Measurements from ENCODE around the gene PRKCB. TPM values are rescaled to one million over a fixed set of nuclear protein-coding genes. Genes with fewer than 3 reads are reported as not detected.

Gene PRKCB
- total RNA-seq, 2 donors from 2014 or later = 72.1 to 77.0 TPM

DNA sequence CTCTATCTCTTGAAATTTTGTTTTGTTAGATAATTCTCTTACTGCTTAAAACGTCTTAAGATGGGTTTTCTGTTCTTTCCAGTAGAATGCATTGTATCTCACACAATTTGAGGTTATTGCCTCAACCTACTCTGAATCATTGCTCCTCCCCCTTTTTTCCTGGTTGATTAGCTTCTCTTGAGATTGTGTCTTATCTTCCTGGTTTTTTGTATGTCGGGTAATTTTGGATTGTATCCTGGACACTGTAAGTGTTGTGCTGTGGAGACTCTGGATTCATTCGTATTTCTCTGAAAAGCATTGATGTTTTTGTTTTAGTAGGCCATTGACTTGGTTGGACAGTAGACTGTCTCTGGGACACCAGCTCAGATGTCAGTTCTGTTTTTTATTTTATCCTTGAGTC lies 26.1 kb downstream of the PRKCB start:
- DNase-seq (no peak), ATAC-seq (replicated peaks in 1 of 2) (no peak)
- Mint-ChIP-seq H3K4me3 (no peak overlapping the region), H3K9me3 (no peaks in the 10 kb centered on the region), H3K27me3 (ENCODE audit: low read depth) (no peaks in the 10 kb centered on the region), H3K27ac (no peak overlapping the region), H3K4me1 (ENCODE audit: low read depth) (peaks cover 83% of the 10 kb centered on the region), H3K36me3 (ENCODE audit: insufficient read depth in 2 of 2) (no peaks in the 10 kb centered on the region)

GRCh38 chr16:23862556-23862955 lies 26.8 kb downstream of the PRKCB start:
- Mint-ChIP-seq H3K9me3 (no peaks in the 10 kb centered on the region), H3K4me1 (ENCODE audit: low read depth) (peaks cover 81% of the 10 kb centered on the region), H3K27ac (no peak overlapping the region), H3K27me3 (ENCODE audit: low read depth) (no peaks in the 10 kb centered on the region), H3K4me3 (no peak overlapping the region), H3K36me3 (ENCODE audit: insufficient read depth in 2 of 2) (no peaks in the 10 kb centered on the region)
- DNase-seq (no peak), ATAC-seq (replicated peaks in 1 of 2) (no peak)

DNA sequence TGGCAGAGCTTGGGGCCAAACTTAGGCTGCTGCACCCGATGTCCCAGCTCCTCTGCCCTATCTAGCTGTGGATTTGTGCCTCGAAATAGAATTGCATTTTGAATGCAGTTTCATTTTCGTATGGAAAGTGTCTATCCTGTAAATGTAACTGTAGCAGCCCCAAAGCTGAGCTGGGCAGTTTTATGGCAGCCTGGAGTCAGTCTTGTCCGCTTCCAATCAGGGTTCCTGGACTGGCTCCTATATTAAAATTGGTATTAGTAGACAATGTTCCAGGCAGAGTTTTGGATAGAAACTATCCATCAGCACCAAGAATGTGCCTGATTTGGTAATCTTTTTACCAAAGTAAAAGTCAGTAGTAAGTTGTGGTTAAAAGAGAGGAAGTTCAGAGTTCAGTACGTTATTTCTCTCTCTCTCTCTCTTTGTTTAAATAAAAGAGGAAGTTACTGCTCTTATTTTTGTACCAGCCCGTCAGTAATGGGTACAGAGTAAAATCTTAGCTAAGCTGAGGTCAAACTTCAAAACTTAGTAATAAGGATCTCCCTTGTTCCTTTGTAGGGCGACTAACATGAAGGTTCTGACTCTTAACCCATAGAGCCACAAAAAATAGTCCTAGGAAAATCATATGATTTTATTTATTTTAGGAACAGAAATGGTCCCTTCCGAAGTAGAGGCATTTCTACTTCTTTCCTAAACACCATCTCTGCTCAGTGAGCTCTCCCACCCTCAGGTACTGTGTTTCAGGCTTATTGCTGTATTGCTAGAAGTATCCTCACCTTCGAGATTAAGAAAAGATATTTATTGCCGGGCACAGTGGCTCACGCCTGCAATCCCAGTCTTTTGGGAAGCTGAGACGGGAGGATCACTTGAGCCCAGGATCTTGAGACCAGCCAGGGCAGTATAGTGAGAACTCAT lies 28.0 kb downstream of the PRKCB start:
- H3K27me3 Mint-ChIP-seq (ENCODE audit: low read depth) = no peaks in the 10 kb centered on the region
- peaks cover 80% of the 10 kb centered on the region for H3K4me1 Mint-ChIP-seq (ENCODE audit: low read depth)
- peak overlapping the region; percentile 98 for H3K27ac Mint-ChIP-seq
- H3K36me3 Mint-ChIP-seq (ENCODE audit: insufficient read depth in 2 of 2) = no peaks in the 10 kb centered on the region
- H3K4me3 Mint-ChIP-seq = peak overlapping the region; percentile 66 to 96
- no peaks in the 10 kb centered on the region for H3K9me3 Mint-ChIP-seq
- ATAC-seq (replicated peaks in 1 of 2) (peak; percentile 79), DNase-seq (peak in 1 of 2 donors; percentile 31)

DNA sequence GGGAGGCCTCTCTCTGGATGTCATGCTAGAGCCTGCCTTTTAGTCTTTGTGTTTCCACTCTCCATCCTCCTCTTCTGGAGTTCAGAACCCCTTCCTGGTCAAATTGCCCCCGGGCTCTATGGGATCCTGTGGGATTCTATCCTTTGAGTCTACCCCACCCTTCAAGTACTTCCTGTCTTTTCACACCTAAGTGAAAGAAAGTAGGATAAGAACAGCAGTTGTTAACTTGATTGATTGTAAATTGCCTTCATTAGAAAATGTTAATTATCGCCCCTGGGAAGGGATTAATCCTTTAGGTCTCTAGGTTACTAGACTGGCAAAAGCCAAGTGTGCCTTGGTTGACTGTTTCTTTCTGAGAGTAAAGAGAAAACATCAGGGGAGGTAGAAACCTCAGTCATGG lies 30.1 kb downstream of the PRKCB start:
- Mint-ChIP-seq H3K4me1 (ENCODE audit: low read depth) (peaks cover 84% of the 10 kb centered on the region), H3K36me3 (ENCODE audit: insufficient read depth in 2 of 2) (no peaks in the 10 kb centered on the region), H3K27me3 (ENCODE audit: low read depth) (no peaks in the 10 kb centered on the region), H3K9me3 (no peaks in the 10 kb centered on the region), H3K4me3 (no peak overlapping the region), H3K27ac (peak overlapping the region; percentile 7)
- ATAC-seq (replicated peaks in 1 of 2) (no peak), DNase-seq (no peak)

DNA sequence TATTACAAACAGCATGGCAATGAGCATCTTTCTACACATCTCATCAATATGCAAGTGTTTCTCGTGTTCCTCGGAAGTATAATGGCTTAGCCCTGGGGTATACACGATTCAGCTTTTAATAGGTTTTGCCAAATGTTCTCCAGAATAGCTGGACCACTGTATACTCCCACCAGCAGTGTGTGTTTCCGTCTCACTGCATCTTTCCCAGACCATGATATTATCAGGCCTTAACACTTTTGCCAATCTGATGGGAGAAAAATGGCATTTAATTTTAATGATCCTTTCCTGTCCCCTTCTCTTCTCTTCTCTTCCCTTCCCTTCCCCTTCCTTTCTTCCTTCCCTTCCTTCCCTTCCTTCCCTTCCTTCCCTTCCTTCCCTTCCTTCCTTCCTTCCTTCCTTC lies 30.8 kb downstream of the PRKCB start:
- Mint-ChIP-seq H3K9me3 (no peaks in the 10 kb centered on the region), H3K36me3 (ENCODE audit: insufficient read depth in 2 of 2) (peaks cover 0 to 2% of the 10 kb centered on the region in 2 donors), H3K4me1 (ENCODE audit: low read depth) (peaks cover 91% of the 10 kb centered on the region), H3K27ac (peak overlapping the region; percentile 82), H3K27me3 (ENCODE audit: low read depth) (no peaks in the 10 kb centered on the region), H3K4me3 (no peak overlapping the region)
- DNase-seq = no peak
- no peak for ATAC-seq (replicated peaks in 1 of 2)

DNA sequence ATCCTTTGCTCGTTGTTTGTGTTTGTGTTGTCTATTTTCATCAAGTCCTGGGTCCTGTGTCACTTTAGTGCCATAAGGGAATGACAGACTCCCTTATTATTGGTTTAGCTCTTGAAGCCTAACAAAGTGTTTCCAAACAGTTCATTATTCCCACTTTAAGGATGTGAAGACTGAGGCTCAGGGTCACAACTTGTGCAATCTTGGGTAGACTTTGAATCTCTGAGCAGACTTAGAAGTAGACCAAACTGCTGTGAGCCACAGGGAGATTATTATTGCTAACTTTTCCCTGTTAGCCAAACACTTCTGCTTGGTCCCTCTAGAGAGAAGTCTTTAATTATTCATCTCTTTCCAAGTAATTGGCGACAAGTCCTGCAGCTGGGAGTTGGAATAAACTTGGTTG lies 31.8 kb downstream of the PRKCB start:
- Mint-ChIP-seq H3K27me3 (ENCODE audit: low read depth) (no peaks in the 10 kb centered on the region), H3K9me3 (no peaks in the 10 kb centered on the region), H3K36me3 (ENCODE audit: insufficient read depth in 2 of 2) (peaks cover 0 to 6% of the 10 kb centered on the region in 2 donors), H3K4me1 (ENCODE audit: low read depth) (peaks cover 86% of the 10 kb centered on the region), H3K27ac (peak overlapping the region; percentile 60), H3K4me3 (no peak overlapping the region)
- no peak for ATAC-seq (replicated peaks in 1 of 2)
- no peak for DNase-seq

DNA sequence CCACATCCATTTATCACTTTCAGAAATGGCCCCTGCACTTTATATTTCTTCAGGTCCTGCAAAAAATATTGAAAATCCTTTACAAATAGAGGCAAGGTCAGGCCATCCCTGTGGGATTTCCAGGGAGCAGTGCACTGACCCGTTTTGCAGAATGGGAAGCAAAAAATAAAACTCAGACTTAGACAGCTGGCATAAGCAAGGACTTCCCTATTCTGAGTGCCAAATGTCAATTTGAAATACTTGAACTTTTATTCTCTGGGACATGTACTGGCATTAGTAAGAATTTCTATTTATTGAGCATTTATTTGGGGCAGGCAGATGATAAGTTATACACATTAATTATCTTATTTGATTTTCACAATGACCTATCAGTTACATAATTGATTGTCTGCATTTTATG lies 32.4 kb downstream of the PRKCB start:
- Mint-ChIP-seq H3K9me3 (no peaks in the 10 kb centered on the region), H3K4me3 (no peak overlapping the region), H3K27ac (peak overlapping the region; percentile 46), H3K4me1 (ENCODE audit: low read depth) (peaks cover 83% of the 10 kb centered on the region), H3K27me3 (ENCODE audit: low read depth) (no peaks in the 10 kb centered on the region), H3K36me3 (ENCODE audit: insufficient read depth in 2 of 2) (peaks cover 0 to 6% of the 10 kb centered on the region in 2 donors)
- DNase-seq (no peak), ATAC-seq (replicated peaks in 1 of 2) (no peak)

- H3K4me1 Mint-ChIP-seq (ENCODE audit: low read depth) = peaks cover 81% of the 10 kb centered on the region
- H3K4me3 Mint-ChIP-seq = peak overlapping the region; percentile 34 to 51
- peak overlapping the region; percentile 93 for H3K27ac Mint-ChIP-seq
These were observed 33.3 kb downstream of the PRKCB start for GRCh38 chr16:23869052-23869451.

GRCh38 chr16:23871924-23872323 lies 36.1 kb downstream of the PRKCB start:
- H3K27ac Mint-ChIP-seq = peak overlapping the region; percentile 65
- no peaks in the 10 kb centered on the region for H3K27me3 Mint-ChIP-seq (ENCODE audit: low read depth)
- peaks cover 0 to 8% of the 10 kb centered on the region in 2 donors for H3K36me3 Mint-ChIP-seq (ENCODE audit: insufficient read depth in 2 of 2)
- no peaks in the 10 kb centered on the region for H3K9me3 Mint-ChIP-seq
- H3K4me3 Mint-ChIP-seq = no peak overlapping the region
- peaks cover 76% of the 10 kb centered on the region for H3K4me1 Mint-ChIP-seq (ENCODE audit: low read depth)
- no peak for ATAC-seq (replicated peaks in 1 of 2)
- no peak for DNase-seq

More at GRCh38 chr16:23869052-23869451, 33.3 kb downstream of the PRKCB start:
- DNase-seq = peak; percentile 37 to 48
- Mint-ChIP-seq H3K27me3 (ENCODE audit: low read depth) (no peaks in the 10 kb centered on the region), H3K9me3 (no peaks in the 10 kb centered on the region), H3K36me3 (ENCODE audit: insufficient read depth in 2 of 2) (peaks cover 0 to 8% of the 10 kb centered on the region in 2 donors)
- ATAC-seq (replicated peaks in 1 of 2) = peak; percentile 90 to 92

DNA sequence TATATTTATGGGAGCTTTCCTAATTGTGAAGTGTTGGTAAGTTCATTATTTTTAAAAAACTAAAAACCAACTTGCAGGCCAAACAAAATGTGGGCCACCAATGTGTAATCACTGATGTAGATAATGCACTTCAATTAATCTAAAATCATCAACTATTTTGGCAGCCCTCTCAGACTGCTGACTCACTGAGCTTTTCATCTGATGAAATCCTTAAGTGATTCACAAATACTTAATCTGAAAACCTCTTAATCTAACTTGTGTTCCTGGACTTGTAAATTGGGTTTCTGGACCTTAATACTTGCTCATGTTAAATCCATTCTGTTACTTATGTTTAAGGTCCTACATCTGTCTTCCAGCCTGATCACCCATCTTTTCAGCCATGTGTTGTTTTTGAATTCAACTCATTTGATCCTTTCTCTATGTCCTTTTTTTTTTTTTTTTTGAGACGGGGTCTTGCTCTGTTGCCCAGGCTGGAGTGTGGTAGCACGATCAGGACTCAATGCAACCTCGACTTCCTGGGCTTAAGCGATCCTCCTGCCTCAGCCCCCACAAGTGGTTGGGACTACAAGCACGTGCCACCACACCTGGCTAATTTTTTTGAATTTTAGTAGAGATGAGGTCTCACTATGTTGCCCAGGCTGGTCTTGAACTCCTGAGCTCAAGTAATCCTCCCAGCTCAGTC lies 39.0 kb downstream of the PRKCB start:
- Mint-ChIP-seq H3K4me1 (ENCODE audit: low read depth) (peaks cover 80% of the 10 kb centered on the region), H3K9me3 (no peaks in the 10 kb centered on the region)
- peak in 1 of 2 donors; percentile 23 for ATAC-seq (replicated peaks in 1 of 2)

DNA sequence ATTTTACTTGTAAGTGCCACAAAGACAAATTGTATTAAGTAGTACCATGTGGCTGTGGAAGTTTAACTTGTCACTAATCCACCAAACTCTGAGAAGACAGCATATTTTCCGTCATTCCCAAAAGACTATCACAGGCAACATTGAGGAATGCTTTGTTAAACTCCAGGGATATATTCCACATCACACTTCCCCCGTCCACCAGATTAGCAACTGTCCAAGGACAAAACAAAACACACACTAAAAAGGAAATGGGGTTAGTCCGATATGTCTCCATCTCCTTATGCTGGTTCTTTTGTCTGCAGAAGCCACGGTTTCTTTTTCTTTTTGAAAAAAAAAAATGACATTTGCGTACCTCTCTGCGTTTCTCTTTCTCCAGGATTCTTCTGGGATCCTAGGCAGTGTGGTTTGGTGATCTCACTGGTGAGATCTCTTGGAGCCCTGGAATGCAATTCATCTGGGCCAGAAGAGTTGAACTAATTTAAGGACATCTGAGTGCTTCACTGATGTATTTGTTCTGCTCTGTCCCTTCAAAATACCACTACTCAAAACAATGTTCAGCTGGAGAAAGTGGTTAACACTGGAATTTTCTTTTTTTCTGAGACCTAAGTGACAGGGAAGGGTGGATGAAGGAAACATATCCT lies 40.6 kb downstream of the PRKCB start:
- peaks cover 80% of the 10 kb centered on the region for H3K4me1 Mint-ChIP-seq (ENCODE audit: low read depth)
- H3K9me3 Mint-ChIP-seq = no peaks in the 10 kb centered on the region
- H3K27me3 Mint-ChIP-seq (ENCODE audit: low read depth) = no peaks in the 10 kb centered on the region
- no peak for DNase-seq
- H3K36me3 Mint-ChIP-seq (ENCODE audit: insufficient read depth in 2 of 2) = peaks cover 0 to 10% of the 10 kb centered on the region in 2 donors
- ATAC-seq (replicated peaks in 1 of 2) = no peak
- no peak overlapping the region for H3K4me3 Mint-ChIP-seq
- peak overlapping the region; percentile 86 for H3K27ac Mint-ChIP-seq

More for the DNA sequence above, 39.0 kb downstream of the PRKCB start:
- H3K27me3 Mint-ChIP-seq (ENCODE audit: low read depth) = no peaks in the 10 kb centered on the region
- peak overlapping the region; percentile 5 to 72 for H3K4me3 Mint-ChIP-seq
- peaks cover 0 to 12% of the 10 kb centered on the region in 2 donors for H3K36me3 Mint-ChIP-seq (ENCODE audit: insufficient read depth in 2 of 2)
- no peak for DNase-seq
- H3K27ac Mint-ChIP-seq = peak overlapping the region; percentile 98

- ATAC-seq (replicated peaks in 1 of 2) (peak; percentile 82 to 89), DNase-seq (peak; percentile 38 to 45)
- H3K27me3 Mint-ChIP-seq (ENCODE audit: low read depth) = no peaks in the 10 kb centered on the region
- H3K4me3 Mint-ChIP-seq = peak overlapping the region in 1 of 2 donors; percentile 16
- peaks cover 83% of the 10 kb centered on the region for H3K4me1 Mint-ChIP-seq (ENCODE audit: low read depth)
- H3K27ac Mint-ChIP-seq = peak overlapping the region; percentile 86
- no peaks in the 10 kb centered on the region for H3K9me3 Mint-ChIP-seq
- peaks cover 0 to 6% of the 10 kb centered on the region in 2 donors for H3K36me3 Mint-ChIP-seq (ENCODE audit: insufficient read depth in 2 of 2)
These were observed 41.6 kb downstream of the PRKCB start for GRCh38 chr16:23877107-23878070.

Data from activated T-cell treated with anti-CD3 and anti-CD28 coated beads, Interleukin-2, amount 50 U/mL, for 72 hours (primary cell).